ENCODE results near the gene RPGRIP1L.

DNA sequence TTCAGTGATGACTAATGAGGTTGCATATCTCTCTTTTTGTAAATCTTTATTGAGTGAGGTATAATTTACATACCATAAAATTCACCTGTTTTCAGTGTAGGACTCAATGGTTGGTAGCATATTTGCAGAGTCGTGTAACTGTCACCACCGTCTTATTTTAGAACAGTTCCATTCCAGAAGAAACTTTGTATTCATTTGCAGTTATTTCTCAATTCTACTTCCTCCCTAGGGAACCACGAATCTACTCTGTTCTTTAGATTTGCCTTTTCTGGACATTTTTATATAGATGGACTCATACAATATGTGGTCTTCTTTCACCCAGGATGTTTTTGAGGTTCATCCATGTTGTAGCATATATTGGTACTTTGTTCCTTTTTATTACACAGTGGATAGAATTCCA, 4.0 kb upstream of the RPGRIP1L start:
- TF ChIP-seq POLR2A (IDR thresholded peaks at IDR 0.05) (no peak), EP300 (IDR thresholded peaks at IDR 0.05) (no peak)
- TF ChIP-seq, protein P1, sequence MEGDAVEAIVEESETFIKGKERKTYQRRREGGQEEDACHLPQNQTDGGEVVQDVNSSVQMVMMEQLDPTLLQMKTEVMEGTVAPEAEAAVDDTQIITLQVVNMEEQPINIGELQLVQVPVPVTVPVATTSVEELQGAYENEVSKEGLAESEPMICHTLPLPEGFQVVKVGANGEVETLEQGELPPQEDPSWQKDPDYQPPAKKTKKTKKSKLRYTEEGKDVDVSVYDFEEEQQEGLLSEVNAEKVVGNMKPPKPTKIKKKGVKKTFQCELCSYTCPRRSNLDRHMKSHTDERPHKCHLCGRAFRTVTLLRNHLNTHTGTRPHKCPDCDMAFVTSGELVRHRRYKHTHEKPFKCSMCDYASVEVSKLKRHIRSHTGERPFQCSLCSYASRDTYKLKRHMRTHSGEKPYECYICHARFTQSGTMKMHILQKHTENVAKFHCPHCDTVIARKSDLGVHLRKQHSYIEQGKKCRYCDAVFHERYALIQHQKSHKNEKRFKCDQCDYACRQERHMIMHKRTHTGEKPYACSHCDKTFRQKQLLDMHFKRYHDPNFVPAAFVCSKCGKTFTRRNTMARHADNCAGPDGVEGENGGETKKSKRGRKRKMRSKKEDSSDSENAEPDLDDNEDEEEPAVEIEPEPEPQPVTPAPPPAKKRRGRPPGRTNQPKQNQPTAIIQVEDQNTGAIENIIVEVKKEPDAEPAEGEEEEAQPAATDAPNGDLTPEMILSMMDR (IDR thresholded peaks at IDR 0.05): no peak

Data from tibial nerve (tissue), 4 donors.